ENCODE data around the gene ACYP1. TPM values are rescaled to one million over a fixed set of nuclear protein-coding genes. Genes with fewer than 3 reads are reported as not detected.

Gene ACYP1
- total RNA-seq, 3 donors from 2014 or later (not counting 1 experiment from before 2014, with no cell fraction given): 13.3 to 17.4 (median 14.9) TPM

GRCh38 chr14:75064205-75064567 lies 362 bp upstream of the ACYP1 start:
- DNase-seq: no peak
- no peaks in the 10 kb centered on the region for H3K27me3 Mint-ChIP-seq (ENCODE audit: low read depth in 2 of 2)
- peak overlapping the region; percentile 100 for H3K4me3 Mint-ChIP-seq
- intact Hi-C loops (cut with micrococcal nuclease): loop anchor here (5.0 kb wide), 1 partner anchor 62 kb away; the partner anchor contains the start of gene EIF2B2
- H3K36me3 Mint-ChIP-seq: no peaks in the 10 kb centered on the region
- H3K4me1 Mint-ChIP-seq: peaks cover 18 to 22% of the 10 kb centered on the region in 2 donors
- Histone ChIP-seq H3K27me3 (ENCODE audit: control insufficient read depth, insufficient read depth, low read length) (no peaks in the 10 kb centered on the region), H3K27ac (ENCODE audit: low read length) (peak overlapping the region; percentile 34), H3K9me3 (ENCODE audit: control insufficient read depth, insufficient read depth, low read length) (no peaks in the 10 kb centered on the region), H3K4me3 (ENCODE audit: low read length) (peak overlapping the region; percentile 97), H3K36me3 (ENCODE audit: control insufficient read depth, insufficient read depth, low read length) (no peaks in the 10 kb centered on the region), H3K4me1 (ENCODE audit: control insufficient read depth, insufficient read depth, low read length) (peaks cover 13% of the 10 kb centered on the region)
- 77% methylated on average over 6 of the region's 8 CpGs for WGBS (ENCODE audit: insufficient coverage)
- ATAC-seq: peak in 2 of 3 donors; percentile 1 to 19
- no peak for TF ChIP-seq CTCF (IDR thresholded peaks at IDR 0.05)
- H3K9me3 Mint-ChIP-seq: no peaks in the 10 kb centered on the region
- peak overlapping the region; percentile 94 to 97 for H3K27ac Mint-ChIP-seq

GRCh38 chr14:75063013-75063412 lies 811 bp downstream of the ACYP1 start:
- no peaks in the 10 kb centered on the region for H3K36me3 ChIP-seq (ENCODE audit: control insufficient read depth, insufficient read depth, low read length)
- intact Hi-C loops (cut with micrococcal nuclease): loop anchor here (1.0 to 5.0 kb wide), 2 partner anchors 12 to 61 kb away; partner anchors contain the start of genes EIF2B2 and MLH3
- no peak for ATAC-seq
- H3K4me1 ChIP-seq (ENCODE audit: control insufficient read depth, insufficient read depth, low read length): peaks cover 13% of the 10 kb centered on the region
- Mint-ChIP-seq H3K4me3 (peak overlapping the region; percentile 100), H3K9me3 (no peaks in the 10 kb centered on the region), H3K27me3 (ENCODE audit: low read depth in 2 of 2) (no peaks in the 10 kb centered on the region), H3K36me3 (no peaks in the 10 kb centered on the region), H3K27ac (peak overlapping the region; percentile 94 to 97), H3K4me1 (peaks cover 18 to 22% of the 10 kb centered on the region in 2 donors)
- peak overlapping the region; percentile 97 for H3K4me3 ChIP-seq (ENCODE audit: low read length)
- WGBS (ENCODE audit: insufficient coverage): 23% methylated on average over 5 of the region's 5 CpGs
- H3K27me3 ChIP-seq (ENCODE audit: control insufficient read depth, insufficient read depth, low read length): no peaks in the 10 kb centered on the region
- TF ChIP-seq CTCF (IDR thresholded peaks at IDR 0.05): no peak
- H3K9me3 ChIP-seq (ENCODE audit: control insufficient read depth, insufficient read depth, low read length): no peaks in the 10 kb centered on the region
- peak in 1 of 2 donors; percentile 29 for DNase-seq
- H3K27ac ChIP-seq (ENCODE audit: low read length): no peak overlapping the region

- Histone ChIP-seq H3K27ac (ENCODE audit: low read length) (no peak overlapping the region), H3K4me3 (ENCODE audit: low read length) (no peak overlapping the region), H3K27me3 (ENCODE audit: control insufficient read depth, insufficient read depth, low read length) (no peaks in the 10 kb centered on the region), H3K4me1 (ENCODE audit: control insufficient read depth, insufficient read depth, low read length) (peaks cover 13% of the 10 kb centered on the region), H3K36me3 (ENCODE audit: control insufficient read depth, insufficient read depth, low read length) (no peaks in the 10 kb centered on the region), H3K9me3 (ENCODE audit: control insufficient read depth, insufficient read depth, low read length) (no peaks in the 10 kb centered on the region)
- Mint-ChIP-seq H3K27ac (no peak overlapping the region), H3K4me3 (no peak overlapping the region), H3K36me3 (no peaks in the 10 kb centered on the region), H3K27me3 (ENCODE audit: low read depth in 2 of 2) (no peaks in the 10 kb centered on the region), H3K9me3 (no peaks in the 10 kb centered on the region), H3K4me1 (peaks cover 18 to 22% of the 10 kb centered on the region in 2 donors)
- WGBS (ENCODE audit: insufficient coverage): 50% methylated on average over 2 of the region's 2 CpGs
- no peak for ATAC-seq
- no peak for TF ChIP-seq CTCF (IDR thresholded peaks at IDR 0.05)
- no peak for DNase-seq
- intact Hi-C loops (cut with micrococcal nuclease): loop anchor here (5.0 kb wide), 1 partner anchor 58 kb away; the partner anchor contains the start of gene EIF2B2
Measured at GRCh38 chr14:75060420-75060819, 3.4 kb downstream of the ACYP1 start.

- DNase-seq (no peak), ATAC-seq (no peak)
- Histone ChIP-seq H3K36me3 (ENCODE audit: control insufficient read depth, insufficient read depth, low read length) (no peaks in the 10 kb centered on the region), H3K4me3 (ENCODE audit: low read length) (no peak overlapping the region), H3K9me3 (ENCODE audit: control insufficient read depth, insufficient read depth, low read length) (no peaks in the 10 kb centered on the region), H3K27me3 (ENCODE audit: control insufficient read depth, insufficient read depth, low read length) (no peaks in the 10 kb centered on the region), H3K27ac (ENCODE audit: low read length) (no peak overlapping the region), H3K4me1 (ENCODE audit: control insufficient read depth, insufficient read depth, low read length) (peaks cover 13% of the 10 kb centered on the region)
- Mint-ChIP-seq H3K4me3 (no peak overlapping the region), H3K27me3 (ENCODE audit: low read depth in 2 of 2) (no peaks in the 10 kb centered on the region), H3K4me1 (peaks cover 18 to 22% of the 10 kb centered on the region in 2 donors), H3K9me3 (no peaks in the 10 kb centered on the region), H3K36me3 (no peaks in the 10 kb centered on the region), H3K27ac (no peak overlapping the region)
- intact Hi-C loops (cut with micrococcal nuclease): loop anchor here (5.0 kb wide), 1 partner anchor 57 kb away; the partner anchor contains the start of gene EIF2B2
- WGBS (ENCODE audit: insufficient coverage): 80% methylated on average over 1 of the region's 2 CpGs
- no peak for TF ChIP-seq CTCF (IDR thresholded peaks at IDR 0.05)
Measured at GRCh38 chr14:75059642-75060041, 4.2 kb downstream of the ACYP1 start.

All from natural killer cell (primary cell).